ENCODE results near the gene IER2.

DNA sequence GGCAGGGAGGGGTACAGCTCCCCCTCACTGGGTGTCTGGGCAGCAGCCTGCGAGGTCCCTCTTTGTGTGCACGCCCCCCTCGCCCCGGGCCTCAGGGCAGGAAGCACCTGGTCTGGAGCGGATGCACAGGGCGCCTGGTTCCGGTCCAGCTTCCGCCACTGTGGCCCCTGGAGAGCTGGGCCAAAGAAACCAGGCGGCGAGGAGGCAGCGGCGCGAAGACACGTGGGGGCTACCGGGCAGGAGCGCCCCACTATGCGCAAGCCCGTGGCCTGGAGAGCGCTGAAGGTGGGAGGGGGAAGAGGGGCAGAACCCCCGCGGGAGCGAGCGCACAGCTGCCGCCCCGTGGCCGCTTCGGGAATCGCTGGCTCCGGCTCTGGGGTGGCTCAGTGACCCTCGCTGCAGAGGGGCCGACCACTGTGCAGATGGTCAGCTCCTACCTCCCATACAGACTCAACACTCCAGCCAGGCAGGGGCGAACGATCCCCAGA is 45.8 kb upstream of the IER2 start:
- TF ChIP-seq, protein P1, sequence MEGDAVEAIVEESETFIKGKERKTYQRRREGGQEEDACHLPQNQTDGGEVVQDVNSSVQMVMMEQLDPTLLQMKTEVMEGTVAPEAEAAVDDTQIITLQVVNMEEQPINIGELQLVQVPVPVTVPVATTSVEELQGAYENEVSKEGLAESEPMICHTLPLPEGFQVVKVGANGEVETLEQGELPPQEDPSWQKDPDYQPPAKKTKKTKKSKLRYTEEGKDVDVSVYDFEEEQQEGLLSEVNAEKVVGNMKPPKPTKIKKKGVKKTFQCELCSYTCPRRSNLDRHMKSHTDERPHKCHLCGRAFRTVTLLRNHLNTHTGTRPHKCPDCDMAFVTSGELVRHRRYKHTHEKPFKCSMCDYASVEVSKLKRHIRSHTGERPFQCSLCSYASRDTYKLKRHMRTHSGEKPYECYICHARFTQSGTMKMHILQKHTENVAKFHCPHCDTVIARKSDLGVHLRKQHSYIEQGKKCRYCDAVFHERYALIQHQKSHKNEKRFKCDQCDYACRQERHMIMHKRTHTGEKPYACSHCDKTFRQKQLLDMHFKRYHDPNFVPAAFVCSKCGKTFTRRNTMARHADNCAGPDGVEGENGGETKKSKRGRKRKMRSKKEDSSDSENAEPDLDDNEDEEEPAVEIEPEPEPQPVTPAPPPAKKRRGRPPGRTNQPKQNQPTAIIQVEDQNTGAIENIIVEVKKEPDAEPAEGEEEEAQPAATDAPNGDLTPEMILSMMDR (IDR thresholded peaks at IDR 0.05; ENCODE audit: extremely low read depth in 1 of 2, insufficient read depth in 1 of 2, low read depth in 1 of 2, low read length in 2 of 2), result peak; percentile 85 to 95
- TF ChIP-seq EZH2 (IDR thresholded peaks at IDR 0.05; ENCODE audit: borderline replicate concordance, low read depth, low read length, severe bottlenecking), result no peak
- TF ChIP-seq MYC (IDR thresholded peaks at IDR 0.05; ENCODE audit: low read depth, low read length), result peak; percentile 78

Measured in endothelial cell of umbilical vein (primary cell).